ENCODE data around the gene AKR1C2.
"Not testable (repeated sequence)": the region's sequence is repeated elsewhere in the genome, so short reads cannot be mapped to it uniquely, and the experiment has no call there.

The AKR1C2 gene

DNA sequence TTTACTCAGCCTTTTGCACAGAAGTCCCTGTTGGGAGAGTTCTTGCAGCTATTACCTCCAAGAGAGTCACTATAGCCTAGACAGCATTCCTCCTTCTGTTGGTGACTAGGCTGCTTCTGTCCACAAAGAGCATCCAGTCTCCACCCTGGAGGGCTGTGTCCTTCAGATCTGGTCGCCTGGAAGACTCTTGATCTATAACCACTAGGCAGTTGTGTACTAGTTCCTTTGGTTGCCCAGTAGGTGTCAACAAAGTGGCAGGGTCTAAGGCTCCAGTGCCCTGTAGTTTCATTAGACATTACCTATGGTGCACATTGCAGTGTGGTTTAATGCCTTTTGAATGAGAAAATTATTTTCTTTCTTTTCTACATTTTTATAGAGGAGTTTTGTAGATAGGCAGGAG is 11.3 kb upstream of the AKR1C2 start:
- TF ChIP-seq, protein P1, sequence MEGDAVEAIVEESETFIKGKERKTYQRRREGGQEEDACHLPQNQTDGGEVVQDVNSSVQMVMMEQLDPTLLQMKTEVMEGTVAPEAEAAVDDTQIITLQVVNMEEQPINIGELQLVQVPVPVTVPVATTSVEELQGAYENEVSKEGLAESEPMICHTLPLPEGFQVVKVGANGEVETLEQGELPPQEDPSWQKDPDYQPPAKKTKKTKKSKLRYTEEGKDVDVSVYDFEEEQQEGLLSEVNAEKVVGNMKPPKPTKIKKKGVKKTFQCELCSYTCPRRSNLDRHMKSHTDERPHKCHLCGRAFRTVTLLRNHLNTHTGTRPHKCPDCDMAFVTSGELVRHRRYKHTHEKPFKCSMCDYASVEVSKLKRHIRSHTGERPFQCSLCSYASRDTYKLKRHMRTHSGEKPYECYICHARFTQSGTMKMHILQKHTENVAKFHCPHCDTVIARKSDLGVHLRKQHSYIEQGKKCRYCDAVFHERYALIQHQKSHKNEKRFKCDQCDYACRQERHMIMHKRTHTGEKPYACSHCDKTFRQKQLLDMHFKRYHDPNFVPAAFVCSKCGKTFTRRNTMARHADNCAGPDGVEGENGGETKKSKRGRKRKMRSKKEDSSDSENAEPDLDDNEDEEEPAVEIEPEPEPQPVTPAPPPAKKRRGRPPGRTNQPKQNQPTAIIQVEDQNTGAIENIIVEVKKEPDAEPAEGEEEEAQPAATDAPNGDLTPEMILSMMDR (IDR thresholded peaks at IDR 0.05; ENCODE audit: unreplicated experiment in 3 of 3) = no peak
- no peak overlapping the region for H3K4me3 Mint-ChIP-seq
- peaks cover 5% of the 10 kb centered on the region for H3K27me3 Mint-ChIP-seq (ENCODE audit: low read depth)
- H3K4me1 Mint-ChIP-seq = peaks cover 17% of the 10 kb centered on the region
- H3K36me3 Mint-ChIP-seq (ENCODE audit: low read depth) = no peaks in the 10 kb centered on the region
- H3K9me3 Mint-ChIP-seq = no peaks in the 10 kb centered on the region
- H3K27ac Mint-ChIP-seq = no peak overlapping the region

DNA sequence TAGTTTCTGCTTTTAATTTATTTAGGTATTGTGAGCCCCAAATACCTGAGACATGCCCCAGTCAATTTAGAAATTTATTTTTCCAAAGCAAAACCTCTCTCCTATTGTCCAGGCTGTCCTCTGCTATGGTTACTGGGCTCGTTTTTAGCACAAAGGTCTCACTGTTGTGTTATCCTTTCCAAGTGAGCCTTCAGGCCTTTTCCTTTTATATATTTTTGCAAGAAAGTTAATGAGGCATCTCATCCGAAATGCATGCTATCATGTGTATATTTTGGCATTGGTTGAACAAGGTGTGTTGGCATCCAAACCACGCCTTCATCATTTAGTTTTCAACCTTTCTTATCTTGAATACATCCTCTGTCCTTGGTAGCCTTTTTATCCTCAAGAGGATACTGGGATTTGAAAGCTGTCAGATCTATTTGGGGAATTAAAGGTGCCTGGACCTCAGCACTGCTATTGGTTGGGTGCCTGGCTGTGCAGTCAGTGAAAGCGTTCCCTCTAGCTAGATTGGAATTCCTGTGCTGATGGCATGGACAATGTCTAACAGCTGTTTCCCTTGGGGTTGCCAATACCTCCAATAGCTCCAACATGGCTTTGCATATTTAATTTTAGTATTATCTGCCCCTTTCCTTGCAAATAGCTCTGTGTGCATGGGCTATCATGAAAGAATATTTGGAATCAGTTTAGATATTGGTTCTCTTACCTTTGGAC is 10.7 kb upstream of the AKR1C2 start:
- H3K27me3 Mint-ChIP-seq (ENCODE audit: low read depth); H3K36me3 Mint-ChIP-seq (ENCODE audit: low read depth); H3K9me3 Mint-ChIP-seq; H3K4me3 Mint-ChIP-seq; H3K27ac Mint-ChIP-seq: not testable (repeated sequence)
- peaks cover 16% of the 10 kb centered on the region for H3K4me1 Mint-ChIP-seq

DNA sequence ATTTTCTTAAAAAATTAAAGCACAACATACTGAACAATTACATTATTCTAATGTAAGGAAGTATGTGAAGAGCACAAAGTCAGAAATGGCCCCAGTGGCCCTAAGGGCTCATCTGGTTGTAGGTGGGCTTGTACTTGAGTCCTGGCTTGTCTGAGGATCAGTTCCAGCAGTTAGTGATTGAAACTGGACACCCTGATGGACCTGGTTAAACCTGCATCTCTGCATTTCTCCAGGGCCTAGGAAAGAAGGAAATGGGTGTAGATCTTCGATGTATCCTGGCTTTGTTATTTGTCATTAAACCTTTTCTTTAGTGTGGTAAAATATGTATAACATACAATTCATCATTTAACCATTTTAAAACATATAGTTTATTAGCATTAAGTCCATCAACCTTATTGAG is 9.7 kb upstream of the AKR1C2 start:
- Mint-ChIP-seq H3K36me3 (ENCODE audit: low read depth) (no peaks in the 10 kb centered on the region), H3K27ac (no peak overlapping the region), H3K9me3 (no peaks in the 10 kb centered on the region), H3K4me3 (no peak overlapping the region), H3K27me3 (ENCODE audit: low read depth) (peaks cover 5% of the 10 kb centered on the region), H3K4me1 (peaks cover 16% of the 10 kb centered on the region)
- TF ChIP-seq, protein P1 (IDR thresholded peaks at IDR 0.05; ENCODE audit: unreplicated experiment in 3 of 3) = no peak

DNA sequence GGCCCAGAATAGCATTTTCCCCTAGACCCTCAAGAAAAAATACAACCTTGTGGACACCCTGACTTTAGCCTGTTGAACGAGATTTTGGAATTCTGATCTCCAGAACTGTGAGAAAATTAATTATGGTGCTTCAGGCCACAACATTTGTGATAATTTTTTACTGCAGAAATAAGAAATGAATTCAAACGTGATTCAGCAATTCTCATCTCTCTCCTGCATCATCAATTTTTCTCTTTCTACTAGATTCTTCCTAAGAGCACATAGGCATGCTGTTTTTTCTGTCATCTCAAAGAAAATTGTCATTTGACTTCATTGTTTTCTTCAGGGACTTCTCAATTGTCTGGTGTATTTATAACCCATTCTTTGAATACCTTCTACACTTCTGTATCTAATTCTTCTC is 8.9 kb upstream of the AKR1C2 start:
- no peak overlapping the region for H3K4me3 Mint-ChIP-seq
- H3K36me3 Mint-ChIP-seq (ENCODE audit: low read depth) = no peaks in the 10 kb centered on the region
- H3K27ac Mint-ChIP-seq = no peak overlapping the region
- no peaks in the 10 kb centered on the region for H3K9me3 Mint-ChIP-seq
- TF ChIP-seq, protein P1 (IDR thresholded peaks at IDR 0.05; ENCODE audit: unreplicated experiment in 3 of 3) = no peak
- peaks cover 8% of the 10 kb centered on the region for H3K4me1 Mint-ChIP-seq
- peaks cover 5% of the 10 kb centered on the region for H3K27me3 Mint-ChIP-seq (ENCODE audit: low read depth)

DNA sequence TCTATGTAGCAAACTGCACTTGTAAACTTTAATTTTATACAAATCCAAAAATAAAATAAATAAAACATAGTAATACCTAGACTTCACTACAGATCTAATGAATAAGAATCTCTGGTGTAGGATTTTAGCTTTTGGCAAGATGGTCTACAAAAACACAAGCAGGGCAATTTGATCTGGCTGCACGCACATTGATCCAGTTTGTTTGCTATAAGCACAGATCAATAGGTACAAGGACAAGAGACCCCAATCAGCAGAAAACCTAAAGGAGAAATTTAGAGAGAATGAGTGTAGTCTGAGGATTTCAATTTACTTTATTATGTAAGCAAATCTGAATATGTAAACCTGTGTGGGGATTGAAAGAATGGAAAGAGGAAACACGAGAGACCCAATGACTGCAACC is 7.7 kb upstream of the AKR1C2 start:
- not testable (repeated sequence) for H3K4me1 Mint-ChIP-seq; H3K9me3 Mint-ChIP-seq; H3K4me3 Mint-ChIP-seq; H3K27ac Mint-ChIP-seq; H3K27me3 Mint-ChIP-seq (ENCODE audit: low read depth); H3K36me3 Mint-ChIP-seq (ENCODE audit: low read depth)

DNA sequence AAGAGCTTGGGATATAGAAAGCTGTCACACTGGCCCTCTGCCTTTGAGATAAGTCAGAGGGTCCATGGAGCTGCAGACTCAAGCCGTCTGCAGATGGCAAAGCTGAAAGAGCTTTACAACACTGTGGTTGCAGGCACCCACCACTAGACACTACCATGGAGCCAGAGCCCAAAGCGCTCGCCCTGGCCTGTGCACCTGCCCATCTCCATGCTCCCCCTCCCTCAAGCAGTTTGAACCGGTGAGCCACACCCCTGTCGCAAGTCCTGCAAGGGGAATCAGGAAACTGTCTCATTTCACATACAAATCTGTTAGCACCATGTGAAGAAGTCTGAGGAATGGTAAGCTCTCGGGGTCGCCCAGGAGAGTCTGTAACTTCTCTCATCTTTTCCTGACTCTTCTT is 6.4 kb upstream of the AKR1C2 start:
- H3K4me3 Mint-ChIP-seq; H3K27me3 Mint-ChIP-seq (ENCODE audit: low read depth); H3K36me3 Mint-ChIP-seq (ENCODE audit: low read depth); H3K27ac Mint-ChIP-seq; H3K4me1 Mint-ChIP-seq; H3K9me3 Mint-ChIP-seq: not testable (repeated sequence)

DNA sequence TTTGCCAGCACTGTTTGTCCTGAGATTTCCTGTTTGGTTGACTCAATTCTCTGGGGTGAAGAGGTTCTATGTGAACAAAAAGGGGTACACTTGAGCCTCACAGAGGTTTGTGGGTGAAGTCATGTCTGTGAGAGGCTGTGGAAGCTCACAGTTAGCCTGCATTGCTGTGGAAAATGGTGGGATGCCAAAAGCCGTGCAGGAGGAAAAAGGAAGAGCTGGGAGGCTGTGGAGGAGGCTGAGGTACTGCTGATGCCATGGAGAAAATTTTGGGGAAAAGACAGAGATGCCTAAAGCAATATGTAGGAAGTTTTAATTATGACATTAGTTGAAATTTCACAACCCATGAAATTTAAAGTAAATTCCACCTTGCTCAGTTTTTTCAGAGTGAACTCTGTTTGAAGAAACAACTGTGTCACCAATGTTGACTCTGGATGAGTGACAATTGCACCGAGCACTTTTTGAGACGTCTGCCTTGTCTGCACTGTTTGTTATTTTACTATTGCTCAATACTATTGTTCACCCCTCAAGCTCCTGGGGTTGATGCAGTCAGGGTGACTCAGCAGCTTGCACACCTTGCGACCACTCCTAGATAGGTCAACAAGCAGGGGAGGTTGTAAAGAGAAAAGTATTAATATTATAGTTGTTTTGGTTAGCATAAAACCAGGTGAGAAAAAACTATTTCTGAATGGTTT is 5.3 kb upstream of the AKR1C2 start:
- H3K27ac Mint-ChIP-seq; H3K27me3 Mint-ChIP-seq (ENCODE audit: low read depth); H3K36me3 Mint-ChIP-seq (ENCODE audit: low read depth); H3K4me3 Mint-ChIP-seq; H3K4me1 Mint-ChIP-seq; H3K9me3 Mint-ChIP-seq: not testable (repeated sequence)

DNA sequence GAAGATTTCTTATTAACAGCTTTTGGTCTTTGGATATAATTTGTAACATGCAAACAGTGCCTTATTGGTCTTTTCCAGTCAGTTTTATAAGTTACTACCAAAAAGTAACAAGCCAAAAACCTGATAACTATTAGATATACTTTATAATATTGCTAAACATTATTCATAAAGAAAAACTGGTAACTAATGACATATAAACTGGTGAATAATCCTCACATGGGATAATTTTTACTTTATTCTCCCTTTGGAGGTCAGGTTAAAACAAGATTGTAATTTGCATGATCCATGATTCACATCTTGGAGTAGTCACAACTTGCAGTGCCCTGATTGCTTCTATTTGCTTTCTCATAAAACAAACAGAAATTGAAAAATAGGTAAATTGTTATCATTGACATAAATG is 844 bp upstream of the AKR1C2 start:
- not testable (repeated sequence) for H3K27me3 Mint-ChIP-seq (ENCODE audit: low read depth); H3K4me3 Mint-ChIP-seq; H3K36me3 Mint-ChIP-seq (ENCODE audit: low read depth); H3K9me3 Mint-ChIP-seq; H3K27ac Mint-ChIP-seq; H3K4me1 Mint-ChIP-seq

DNA sequence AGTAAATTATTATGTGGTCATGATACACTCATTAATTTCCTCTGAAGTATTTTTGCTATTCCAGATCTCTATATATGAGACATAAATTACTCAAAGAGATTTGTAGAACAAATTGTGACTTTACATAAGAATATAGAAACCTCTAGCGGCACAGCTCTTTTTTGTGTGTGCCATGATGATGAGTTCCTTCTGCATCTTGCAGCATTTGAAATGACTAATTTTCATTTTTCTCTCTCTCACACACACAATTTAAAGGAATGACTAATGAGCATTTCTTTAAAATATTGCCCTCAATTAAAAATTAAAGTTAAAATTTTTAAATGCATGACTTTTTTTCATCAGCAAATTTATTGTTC is 351 bp upstream of the AKR1C2 start:
- H3K36me3 Mint-ChIP-seq (ENCODE audit: low read depth); H3K27ac Mint-ChIP-seq; H3K4me1 Mint-ChIP-seq; H3K27me3 Mint-ChIP-seq (ENCODE audit: low read depth); H3K4me3 Mint-ChIP-seq; H3K9me3 Mint-ChIP-seq: not testable (repeated sequence)

Measured in nephron (organoid).